DMS53 (cell line): ENCODE measurements around the gene GPX4.
"Not testable (repeated sequence)": the region's sequence is repeated elsewhere in the genome, so short reads cannot be mapped to it uniquely, and the experiment has no call there.

Source experiments
- DNase-seq: peaks from one replicate; lab custom pipeline; 2025; lab: John Stamatoyannopoulos, UW

GPX4 gene

GRCh38 chr19:1113986-1114483 lies 10.2 kb downstream of the GPX4 start:
- DNase-seq, result no peak

- DNase-seq, result not testable (repeated sequence)
These were observed 10.9 kb downstream of the GPX4 start for GRCh38 chr19:1114728-1115127.

GRCh38 chr19:1115646-1116420 lies 12.0 kb downstream of the GPX4 start:
- no peak for DNase-seq

- no peak for DNase-seq
These were observed 13.2 kb downstream of the GPX4 start for GRCh38 chr19:1116726-1117581.

- DNase-seq, result no peak
These were observed 13.9 kb downstream of the GPX4 start for GRCh38 chr19:1117654-1118053.

GRCh38 chr19:1118999-1119398 lies 15.2 kb downstream of the GPX4 start:
- no peak for DNase-seq

GRCh38 chr19:1119475-1120217 lies 15.9 kb downstream of the GPX4 start:
- DNase-seq, result no peak

GRCh38 chr19:1121395-1121794 lies 17.6 kb downstream of the GPX4 start:
- DNase-seq, result no peak

GRCh38 chr19:1122021-1122971 lies 18.5 kb downstream of the GPX4 start:
- no peak for DNase-seq

- peak; percentile 59 for DNase-seq
These were observed 19.2 kb downstream of the GPX4 start for GRCh38 chr19:1122972-1123363.

- no peak for DNase-seq
These were observed 19.6 kb downstream of the GPX4 start for GRCh38 chr19:1123381-1123780.

GRCh38 chr19:1123885-1124677 lies 20.3 kb downstream of the GPX4 start:
- no peak for DNase-seq

GRCh38 chr19:1125601-1126467 lies 22.0 kb downstream of the GPX4 start:
- no peak for DNase-seq

- DNase-seq, result no peak
These were observed 23.4 kb downstream of the GPX4 start for GRCh38 chr19:1126984-1127760.

- no peak for DNase-seq
These were observed 24.3 kb downstream of the GPX4 start for GRCh38 chr19:1128106-1128505.

GRCh38 chr19:1129084-1129483 lies 25.3 kb downstream of the GPX4 start:
- not testable (repeated sequence) for DNase-seq

- no peak for DNase-seq
These were observed 25.7 kb downstream of the GPX4 start for GRCh38 chr19:1129535-1129934.
